22Rv1 (cell line): ENCODE data around the gene ZFP2.

Experiments
- ZFX ChIP-seq: fragments of 450-650 bp; IDR thresholded peaks from 2 replicates; pipeline ENCODE4 v1.6.1; 2017; ENCODE audit warnings: antibody characterized with exemption, borderline replicate concordance
- TF ChIP-seq, protein P1 (sequence below): fragments of 450-650 bp; IDR thresholded peaks from 2 replicates; pipeline ENCODE4 v1.5.1; 2017; ENCODE audit warnings: mild to moderate bottlenecking

DNA sequence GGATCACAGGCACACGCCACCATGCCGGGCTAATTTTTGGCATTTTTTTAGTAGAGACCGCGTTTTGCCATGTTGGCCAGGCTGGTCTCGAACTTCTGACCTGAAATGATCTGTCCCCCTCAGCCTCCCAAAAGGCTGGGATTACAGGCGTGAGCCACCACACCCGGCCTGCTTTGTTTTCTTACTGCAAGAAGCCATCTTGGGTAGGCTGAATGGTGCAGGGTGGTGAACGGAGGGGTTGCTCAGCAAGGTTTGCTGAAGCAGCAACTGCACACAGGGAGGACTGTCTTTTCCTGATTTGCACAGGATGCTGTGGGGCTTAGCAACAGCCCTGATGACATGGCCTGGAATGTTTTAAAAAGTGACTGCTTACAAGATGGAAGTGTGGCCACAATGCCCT is 25.3 kb upstream of the ZFP2 start:
- TF ChIP-seq, protein P1, sequence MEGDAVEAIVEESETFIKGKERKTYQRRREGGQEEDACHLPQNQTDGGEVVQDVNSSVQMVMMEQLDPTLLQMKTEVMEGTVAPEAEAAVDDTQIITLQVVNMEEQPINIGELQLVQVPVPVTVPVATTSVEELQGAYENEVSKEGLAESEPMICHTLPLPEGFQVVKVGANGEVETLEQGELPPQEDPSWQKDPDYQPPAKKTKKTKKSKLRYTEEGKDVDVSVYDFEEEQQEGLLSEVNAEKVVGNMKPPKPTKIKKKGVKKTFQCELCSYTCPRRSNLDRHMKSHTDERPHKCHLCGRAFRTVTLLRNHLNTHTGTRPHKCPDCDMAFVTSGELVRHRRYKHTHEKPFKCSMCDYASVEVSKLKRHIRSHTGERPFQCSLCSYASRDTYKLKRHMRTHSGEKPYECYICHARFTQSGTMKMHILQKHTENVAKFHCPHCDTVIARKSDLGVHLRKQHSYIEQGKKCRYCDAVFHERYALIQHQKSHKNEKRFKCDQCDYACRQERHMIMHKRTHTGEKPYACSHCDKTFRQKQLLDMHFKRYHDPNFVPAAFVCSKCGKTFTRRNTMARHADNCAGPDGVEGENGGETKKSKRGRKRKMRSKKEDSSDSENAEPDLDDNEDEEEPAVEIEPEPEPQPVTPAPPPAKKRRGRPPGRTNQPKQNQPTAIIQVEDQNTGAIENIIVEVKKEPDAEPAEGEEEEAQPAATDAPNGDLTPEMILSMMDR = no peak
- no peak for TF ChIP-seq ZFX
